ENCODE results near the gene CIAO3.

DNA sequence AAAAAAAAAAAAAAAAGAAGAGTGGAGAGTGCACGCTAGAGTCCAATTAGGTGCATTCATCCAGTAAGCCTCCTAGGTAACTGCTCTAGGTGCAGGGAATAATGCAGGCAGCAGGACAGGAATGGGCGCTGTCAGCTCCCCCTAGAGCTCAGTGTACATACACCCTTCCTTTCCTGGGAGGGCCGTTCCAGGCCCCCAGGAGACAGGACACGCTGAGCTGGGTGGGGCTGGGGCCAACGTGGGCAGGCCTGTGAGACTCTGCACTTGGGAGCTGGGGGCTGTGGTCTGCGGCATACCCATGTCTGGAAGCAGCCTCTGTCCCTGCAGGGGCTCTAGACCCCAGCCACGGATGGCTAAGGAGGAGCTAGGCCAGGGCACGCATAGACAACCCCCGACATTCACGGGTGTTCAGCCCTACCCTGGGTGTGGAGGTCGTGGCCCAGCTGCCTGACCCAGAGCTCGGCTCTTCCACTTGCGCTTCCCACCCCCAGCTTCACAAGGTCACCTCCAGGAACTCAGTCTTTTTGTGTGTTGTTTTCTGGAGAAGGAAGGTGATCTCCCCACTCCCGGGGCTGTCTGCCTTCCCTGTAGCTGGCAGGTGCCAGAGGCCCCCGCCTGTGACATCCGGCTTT, 20.9 kb downstream of the CIAO3 start:
- no peak for TF ChIP-seq EZH2 (IDR thresholded peaks at IDR 0.05; ENCODE audit: borderline replicate concordance, insufficient read depth, low read depth, low read length, poor library complexity, severe bottlenecking)
- TF ChIP-seq, protein P1, sequence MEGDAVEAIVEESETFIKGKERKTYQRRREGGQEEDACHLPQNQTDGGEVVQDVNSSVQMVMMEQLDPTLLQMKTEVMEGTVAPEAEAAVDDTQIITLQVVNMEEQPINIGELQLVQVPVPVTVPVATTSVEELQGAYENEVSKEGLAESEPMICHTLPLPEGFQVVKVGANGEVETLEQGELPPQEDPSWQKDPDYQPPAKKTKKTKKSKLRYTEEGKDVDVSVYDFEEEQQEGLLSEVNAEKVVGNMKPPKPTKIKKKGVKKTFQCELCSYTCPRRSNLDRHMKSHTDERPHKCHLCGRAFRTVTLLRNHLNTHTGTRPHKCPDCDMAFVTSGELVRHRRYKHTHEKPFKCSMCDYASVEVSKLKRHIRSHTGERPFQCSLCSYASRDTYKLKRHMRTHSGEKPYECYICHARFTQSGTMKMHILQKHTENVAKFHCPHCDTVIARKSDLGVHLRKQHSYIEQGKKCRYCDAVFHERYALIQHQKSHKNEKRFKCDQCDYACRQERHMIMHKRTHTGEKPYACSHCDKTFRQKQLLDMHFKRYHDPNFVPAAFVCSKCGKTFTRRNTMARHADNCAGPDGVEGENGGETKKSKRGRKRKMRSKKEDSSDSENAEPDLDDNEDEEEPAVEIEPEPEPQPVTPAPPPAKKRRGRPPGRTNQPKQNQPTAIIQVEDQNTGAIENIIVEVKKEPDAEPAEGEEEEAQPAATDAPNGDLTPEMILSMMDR (IDR thresholded peaks at IDR 0.05), result no peak
